HG03196 (cell line): ENCODE data around the gene CSMD2.

Experiments used
- ATAC-seq: cut with Tn5 transposase; IDR thresholded peaks from one replicate; pipeline ENCODE4 v1.9.1; 2021; ENCODE audit not compliant: unreplicated experiment

The CSMD2 gene

GRCh38 chr1:33657833-33658232, 507.2 kb downstream of the CSMD2 start:
- no peak for ATAC-seq

- no peak for ATAC-seq
These were observed 508.5 kb downstream of the CSMD2 start for GRCh38 chr1:33656467-33657005.

- no peak for ATAC-seq
These were observed 509.5 kb downstream of the CSMD2 start for GRCh38 chr1:33655496-33655895.

GRCh38 chr1:33654267-33654834, 510.7 kb downstream of the CSMD2 start:
- no peak for ATAC-seq

GRCh38 chr1:33653226-33653625, 511.8 kb downstream of the CSMD2 start:
- no peak for ATAC-seq

- ATAC-seq: no peak
These were observed 514.3 kb downstream of the CSMD2 start for GRCh38 chr1:33650708-33651107.

- no peak for ATAC-seq
These were observed 515.3 kb downstream of the CSMD2 start for GRCh38 chr1:33649759-33650158.

- no peak for ATAC-seq
These were observed 521.8 kb downstream of the CSMD2 start for GRCh38 chr1:33643216-33643615.

- ATAC-seq: no peak
These were observed 523.8 kb downstream of the CSMD2 start for GRCh38 chr1:33641104-33641830.

- ATAC-seq: no peak
These were observed 524.8 kb downstream of the CSMD2 start for GRCh38 chr1:33640114-33640660.

- no peak for ATAC-seq
These were observed 527.1 kb downstream of the CSMD2 start for GRCh38 chr1:33637846-33638440.

GRCh38 chr1:33636209-33636608, 528.8 kb downstream of the CSMD2 start:
- ATAC-seq: no peak

GRCh38 chr1:33635336-33636012, 529.6 kb downstream of the CSMD2 start:
- no peak for ATAC-seq

- no peak for ATAC-seq
These were observed 530.2 kb downstream of the CSMD2 start for GRCh38 chr1:33634806-33635205.

GRCh38 chr1:33634143-33634542, 530.9 kb downstream of the CSMD2 start:
- ATAC-seq: no peak

GRCh38 chr1:33633019-33633801, 531.8 kb downstream of the CSMD2 start:
- no peak for ATAC-seq

GRCh38 chr1:33630686-33631085, 534.3 kb downstream of the CSMD2 start:
- no peak for ATAC-seq

- ATAC-seq: no peak
These were observed 538.2 kb downstream of the CSMD2 start for GRCh38 chr1:33626801-33627200.

- no peak for ATAC-seq
These were observed 539.8 kb downstream of the CSMD2 start for GRCh38 chr1:33624991-33625870.
